HG03175 (cell line): Measurements from ENCODE around the gene COL4A1.

Experiments
- ATAC-seq: cut with Tn5 transposase; IDR thresholded peaks from one replicate; pipeline ENCODE4 v1.9.1; 2021; ENCODE audit warnings: mild to moderate bottlenecking, moderate library complexity; ENCODE audit not compliant: unreplicated experiment

Gene COL4A1

GRCh38 chr13:110151462-110151861 lies 155.5 kb downstream of the COL4A1 start:
- no peak for ATAC-seq

- ATAC-seq: no peak
Observed at GRCh38 chr13:110150384-110151101, 156.4 kb downstream of the COL4A1 start.

GRCh38 chr13:110149036-110149435 lies 157.9 kb downstream of the COL4A1 start:
- no peak for ATAC-seq

GRCh38 chr13:110140099-110140498 lies 166.9 kb downstream of the COL4A1 start:
- no peak for ATAC-seq

GRCh38 chr13:110138700-110139036 lies 168.3 kb downstream of the COL4A1 start:
- peak; percentile 4 for ATAC-seq

GRCh38 chr13:110138010-110138699 lies 168.8 kb downstream of the COL4A1 start:
- ATAC-seq: peak; percentile 64

GRCh38 chr13:110137680-110138009 lies 169.3 kb downstream of the COL4A1 start:
- ATAC-seq: peak; percentile 67

GRCh38 chr13:110136660-110137585 lies 170.0 kb downstream of the COL4A1 start:
- ATAC-seq: no peak

GRCh38 chr13:110135977-110136597 lies 170.9 kb downstream of the COL4A1 start:
- ATAC-seq: no peak

- ATAC-seq: no peak
Observed at GRCh38 chr13:110134801-110135200, 172.2 kb downstream of the COL4A1 start.

GRCh38 chr13:110133425-110134235 lies 173.3 kb downstream of the COL4A1 start:
- ATAC-seq: no peak

- ATAC-seq: no peak
Observed at GRCh38 chr13:110132225-110132982, 174.6 kb downstream of the COL4A1 start.

GRCh38 chr13:110131424-110131823 lies 175.5 kb downstream of the COL4A1 start:
- ATAC-seq: no peak

GRCh38 chr13:110130431-110130830 lies 176.5 kb downstream of the COL4A1 start:
- no peak for ATAC-seq

- no peak for ATAC-seq
Observed at GRCh38 chr13:110129539-110130186, 177.3 kb downstream of the COL4A1 start.

GRCh38 chr13:110129076-110129475 lies 177.9 kb downstream of the COL4A1 start:
- no peak for ATAC-seq

GRCh38 chr13:110128546-110128945 lies 178.4 kb downstream of the COL4A1 start:
- no peak for ATAC-seq

GRCh38 chr13:110127986-110128511 lies 178.9 kb downstream of the COL4A1 start:
- no peak for ATAC-seq
